BLaER1 treated with 17β-estradiol and CSF1 and Interleukin-3, amounts not matched to agents 10 nM and 100 nM (cell line): ENCODE measurements around the gene GJC1.
"Not testable (repeated sequence)": the region's sequence is repeated elsewhere in the genome, so short reads cannot be mapped to it uniquely, and the experiment has no call there.

Source experiments
- H3K27ac ChIP-seq, 11 experiments: shearing (Covaris generic); formaldehyde crosslinking; 2 replicates each; pipeline ENCODE4 v1.8.1; 2022
- H3K27me3 ChIP-seq, 11 experiments: shearing (Covaris generic); formaldehyde crosslinking; 2 replicates each; pipeline ENCODE4 v1.8.1; 2022
- H3K36me3 ChIP-seq, 11 experiments: shearing (Covaris generic); formaldehyde crosslinking; 2 replicates each; pipeline ENCODE4 v1.8.1; 2022
- H3K4me1 ChIP-seq, 10 experiments: shearing (Covaris generic); formaldehyde crosslinking; 2 replicates each; pipeline ENCODE4 v1.8.1; 2022
- H3K4me2 ChIP-seq, 11 experiments: shearing (Covaris generic); formaldehyde crosslinking; 2 replicates each; pipeline ENCODE4 v1.8.1; 2022
- H3K4me3 ChIP-seq, 10 experiments: shearing (Covaris generic); formaldehyde crosslinking; 2 replicates each; pipeline ENCODE4 v1.8.1; 2022
- H3K9ac ChIP-seq, 11 experiments: shearing (Covaris generic); formaldehyde crosslinking; 2 replicates each; pipeline ENCODE4 v1.8.1; 2022
- H3K9me3 ChIP-seq, 11 experiments: shearing (Covaris generic); formaldehyde crosslinking; replicated peaks in 1 of 11; 2 replicates each; pipeline ENCODE4 v1.8.1; 2022
- H4K20me1 ChIP-seq, 11 experiments: shearing (Covaris generic); formaldehyde crosslinking; 2 replicates each; pipeline ENCODE4 v1.8.1; 2022
- Cebpa-rat ChIP-seq, 11 experiments: shearing (Covaris generic); IDR thresholded peaks; 2 replicates each; pipeline ENCODE4 v1.8.1; 2022

GJC1 gene

GRCh38 chr17:44840274-44840673 is 10.2 kb upstream of the GJC1 start:
- no peaks in the 10 kb centered on the region for H3K27me3 ChIP-seq
- no peak for TF ChIP-seq Cebpa-rat (IDR thresholded peaks at IDR 0.05)
- peak overlapping the region in 9 of 11 experiments; percentile 37 to 90 (median 71); a peak in 17 of 22 replicates for H3K4me2 ChIP-seq
- no peaks in the 10 kb centered on the region for H3K36me3 ChIP-seq
- no peaks in the 10 kb centered on the region for H4K20me1 ChIP-seq
- H3K27ac ChIP-seq: 0 out of 22 replicates have a peak overlapping the region, but pooled peaks of 1 of the 11 experiments have one; percentile 18
- no peaks in the 10 kb centered on the region for H3K9me3 ChIP-seq
- peak overlapping the region in 1 of 11 experiments; percentile 13; a peak in 1 of 22 replicates for H3K9ac ChIP-seq
- peak overlapping the region in 1 of 10 experiments; percentile 3; a peak in 1 of 20 replicates for H3K4me3 ChIP-seq
- peaks cover 23 to 82% (median 57%) of the 10 kb centered on the region in 10 experiments for H3K4me1 ChIP-seq

- Histone ChIP-seq H3K9ac (no peak overlapping the region), H3K36me3 (no peaks in the 10 kb centered on the region), H3K4me1 (peaks cover 6 to 51% (median 29%) of the 10 kb centered on the region in 10 experiments; a peak in 17 of 20 replicates), H4K20me1 (no peaks in the 10 kb centered on the region), H3K4me3 (no peak overlapping the region), H3K4me2 (no peak overlapping the region; a peak in 1 of 22 replicates), H3K27ac (no peak overlapping the region), H3K9me3 (no peaks in the 10 kb centered on the region), H3K27me3 (peaks cover 0 to 5% (median 0%) of the 10 kb centered on the region in 11 experiments; a peak in 2 of 22 replicates)
- TF ChIP-seq Cebpa-rat (IDR thresholded peaks at IDR 0.05): no peak
Observed at GRCh38 chr17:44837196-44837595, 7.1 kb upstream of the GJC1 start.

DNA sequence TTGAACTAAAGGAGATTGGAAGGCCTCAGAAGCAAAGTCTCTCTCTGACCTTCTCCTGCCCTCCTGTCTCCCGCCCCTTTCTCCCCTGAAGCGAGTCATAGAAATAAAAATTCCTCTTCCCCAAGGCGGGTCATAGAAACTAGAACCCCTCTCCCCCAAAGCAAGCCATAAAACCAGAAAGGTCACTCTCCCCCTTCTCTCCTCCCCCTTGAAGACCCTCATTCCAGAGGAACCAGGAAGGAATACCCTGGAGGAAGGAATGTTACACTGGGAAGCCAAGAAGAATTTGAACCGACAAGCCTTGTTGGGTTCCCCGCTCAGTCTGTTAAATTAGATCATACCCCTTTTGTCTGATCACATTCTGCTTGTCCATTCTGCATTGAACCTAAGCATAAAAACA is 2.7 kb upstream of the GJC1 start:
- H4K20me1 ChIP-seq: peaks cover 0 to 15% (median 0%) of the 10 kb centered on the region in 11 experiments; a peak in 8 of 22 replicates
- H3K27ac ChIP-seq: no peak overlapping the region
- no peak overlapping the region for H3K4me3 ChIP-seq
- H3K9ac ChIP-seq: no peak overlapping the region
- H3K27me3 ChIP-seq: peaks cover 39 to 48% (median 40%) of the 10 kb centered on the region in 11 experiments
- no peaks in the 10 kb centered on the region for H3K9me3 ChIP-seq
- H3K4me2 ChIP-seq: no peak overlapping the region
- H3K36me3 ChIP-seq: no peaks in the 10 kb centered on the region
- no peak for TF ChIP-seq Cebpa-rat (IDR thresholded peaks at IDR 0.05)
- H3K4me1 ChIP-seq: peaks cover 8 to 28% (median 17%) of the 10 kb centered on the region in 10 experiments; a peak in 19 of 20 replicates

DNA sequence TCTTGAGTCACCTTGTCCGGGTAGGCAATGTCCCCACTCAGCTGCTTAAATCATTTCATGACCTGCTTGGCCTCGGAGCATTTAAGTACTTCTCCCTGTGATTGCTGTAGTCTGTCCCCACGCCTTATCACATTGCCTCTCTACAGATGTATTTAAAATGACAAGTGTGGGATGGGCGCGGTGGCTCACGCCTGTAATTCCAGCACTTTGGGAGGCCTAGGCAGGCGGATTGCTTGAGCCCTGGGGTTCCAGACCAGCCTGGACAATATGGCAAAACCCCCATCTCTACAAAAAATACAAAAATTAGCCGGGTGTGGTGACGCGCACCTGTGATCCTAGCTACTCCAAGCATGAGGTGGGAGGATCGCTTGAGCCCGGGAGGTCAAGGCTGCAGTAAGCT is 1.3 kb upstream of the GJC1 start:
- Histone ChIP-seq H3K27ac (no peak overlapping the region), H3K4me2 (peak overlapping the region in 4 of 11 experiments; percentile 83 to 97 (median 93); a peak in 6 of 22 replicates), H3K9me3 (no peaks in the 10 kb centered on the region), H4K20me1 (peaks cover 0 to 28% (median 0%) of the 10 kb centered on the region in 11 experiments; a peak in 9 of 22 replicates), H3K36me3 (no peaks in the 10 kb centered on the region), H3K4me1 (peaks cover 16 to 39% (median 31%) of the 10 kb centered on the region in 10 experiments), H3K27me3 (peaks cover 51 to 62% (median 55%) of the 10 kb centered on the region in 11 experiments), H3K4me3 (no peak overlapping the region), H3K9ac (no peak overlapping the region)
- no peak for TF ChIP-seq Cebpa-rat (IDR thresholded peaks at IDR 0.05)

GRCh38 chr17:44830359-44831288 is 537 bp upstream of the GJC1 start:
- no peaks in the 10 kb centered on the region; a peak in 1 of 22 replicates for H3K36me3 ChIP-seq
- peak overlapping the region; percentile 30 to 91 (median 86); a peak in 20 of 22 replicates for H3K27ac ChIP-seq
- H3K4me1 ChIP-seq: peaks cover 20 to 46% (median 38%) of the 10 kb centered on the region in 10 experiments
- H3K27me3 ChIP-seq: peaks cover 51 to 67% (median 56%) of the 10 kb centered on the region in 11 experiments
- peak overlapping the region; percentile 76 to 95 (median 88) for H3K9ac ChIP-seq
- H3K4me3 ChIP-seq: peak overlapping the region; percentile 72 to 89 (median 79)
- H4K20me1 ChIP-seq: peaks cover 0 to 28% (median 0%) of the 10 kb centered on the region in 11 experiments; a peak in 9 of 22 replicates
- H3K9me3 ChIP-seq: no peaks in the 10 kb centered on the region
- no peak for TF ChIP-seq Cebpa-rat (IDR thresholded peaks at IDR 0.05)
- peak overlapping the region; percentile 77 to 97 (median 88) for H3K4me2 ChIP-seq

- Histone ChIP-seq H3K27ac (peak overlapping the region; percentile 30 to 91 (median 86); a peak in 21 of 22 replicates), H4K20me1 (peaks cover 0 to 29% (median 0%) of the 10 kb centered on the region in 11 experiments; a peak in 9 of 22 replicates), H3K9ac (peak overlapping the region; percentile 76 to 95 (median 88)), H3K4me1 (peaks cover 20 to 47% (median 44%) of the 10 kb centered on the region in 10 experiments), H3K4me3 (peak overlapping the region; percentile 72 to 89 (median 79)), H3K36me3 (peaks cover 0 to 7% (median 0%) of the 10 kb centered on the region in 11 experiments; a peak in 6 of 22 replicates), H3K9me3 (no peaks in the 10 kb centered on the region), H3K4me2 (peak overlapping the region; percentile 77 to 97 (median 88)), H3K27me3 (peaks cover 51 to 67% (median 56%) of the 10 kb centered on the region in 11 experiments)
- TF ChIP-seq Cebpa-rat (IDR thresholded peaks at IDR 0.05): no peak
Observed at GRCh38 chr17:44828919-44829522, 1.1 kb downstream of the GJC1 start.

DNA sequence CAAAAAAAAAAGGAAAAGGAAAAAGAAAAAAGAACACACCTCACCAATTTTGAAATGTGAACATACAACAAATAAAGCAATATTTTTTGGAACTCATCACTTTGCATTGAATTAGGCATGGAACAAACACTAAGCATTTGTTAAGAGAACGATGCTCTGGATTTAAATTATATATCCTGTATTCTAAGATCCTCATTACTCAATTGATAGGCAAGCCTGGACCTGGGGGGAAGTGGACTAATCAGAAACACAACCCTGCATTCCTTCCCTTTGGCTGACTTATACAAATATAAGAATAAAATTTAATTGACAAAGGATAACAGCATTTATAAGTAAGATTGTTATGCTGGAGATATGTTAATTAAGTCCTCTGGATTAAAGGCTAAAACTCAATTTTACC is 2.2 kb downstream of the GJC1 start:
- H3K27ac ChIP-seq: peak overlapping the region in 7 of 11 experiments; percentile 66 to 91 (median 88); a peak in 11 of 22 replicates
- peak overlapping the region in 9 of 10 experiments; percentile 72 to 86 (median 78); a peak in 16 of 20 replicates for H3K4me3 ChIP-seq
- peaks cover 20 to 47% (median 44%) of the 10 kb centered on the region in 10 experiments for H3K4me1 ChIP-seq
- peaks cover 51 to 67% (median 56%) of the 10 kb centered on the region in 11 experiments for H3K27me3 ChIP-seq
- peaks cover 0 to 29% (median 0%) of the 10 kb centered on the region in 11 experiments; a peak in 9 of 22 replicates for H4K20me1 ChIP-seq
- TF ChIP-seq Cebpa-rat (IDR thresholded peaks at IDR 0.05): no peak
- no peaks in the 10 kb centered on the region for H3K9me3 ChIP-seq
- H3K36me3 ChIP-seq: peaks cover 0 to 16% (median 0%) of the 10 kb centered on the region in 11 experiments; a peak in 6 of 22 replicates
- peak overlapping the region; percentile 77 to 97 (median 88); a peak in 21 of 22 replicates for H3K4me2 ChIP-seq
- peak overlapping the region in 10 of 11 experiments; percentile 76 to 95 (median 88); a peak in 19 of 22 replicates for H3K9ac ChIP-seq

- peaks cover 0 to 29% (median 0%) of the 10 kb centered on the region in 11 experiments; a peak in 9 of 22 replicates for H4K20me1 ChIP-seq
- H3K9ac ChIP-seq: peak overlapping the region in 7 of 11 experiments; percentile 24 to 50 (median 43); a peak in 8 of 22 replicates
- peak overlapping the region in 10 of 11 experiments; percentile 3 to 91 (median 76); a peak in 17 of 22 replicates for H3K27ac ChIP-seq
- peak overlapping the region in 3 of 10 experiments; percentile 5 to 30 (median 26); a peak in 2 of 20 replicates for H3K4me3 ChIP-seq
- H3K27me3 ChIP-seq: peaks cover 46 to 55% (median 51%) of the 10 kb centered on the region in 11 experiments
- TF ChIP-seq Cebpa-rat (IDR thresholded peaks at IDR 0.05): no peak
- H3K9me3 ChIP-seq: no peaks in the 10 kb centered on the region
- H3K4me1 ChIP-seq: peaks cover 20 to 41% (median 40%) of the 10 kb centered on the region in 10 experiments
- peak overlapping the region; percentile 53 to 97 (median 88) for H3K4me2 ChIP-seq
- H3K36me3 ChIP-seq: peaks cover 0 to 18% (median 0%) of the 10 kb centered on the region in 11 experiments; a peak in 6 of 22 replicates
Observed at GRCh38 chr17:44826123-44826790, 3.8 kb downstream of the GJC1 start.

GRCh38 chr17:44825236-44825635 is 4.9 kb downstream of the GJC1 start:
- H3K9me3 ChIP-seq: not testable (repeated sequence)
- H3K27ac ChIP-seq: peak overlapping the region in 4 of 11 experiments; percentile 72 to 85 (median 80); a peak in 2 of 22 replicates
- H4K20me1 ChIP-seq: peaks cover 0 to 29% (median 0%) of the 10 kb centered on the region in 11 experiments; a peak in 9 of 22 replicates

More at GRCh38 chr17:44825236-44825635, 4.9 kb downstream of the GJC1 start:
- Histone ChIP-seq H3K4me2 (peak overlapping the region in 8 of 11 experiments; percentile 77 to 97 (median 88); a peak in 13 of 22 replicates), H3K27me3 (peaks cover 36 to 44% (median 40%) of the 10 kb centered on the region in 11 experiments), H3K4me1 (peaks cover 20 to 33% (median 30%) of the 10 kb centered on the region in 10 experiments), H3K36me3 (peaks cover 0 to 23% (median 0%) of the 10 kb centered on the region in 11 experiments; a peak in 8 of 22 replicates)
- not testable (repeated sequence) for H3K9ac ChIP-seq, H3K4me3 ChIP-seq
